K562 (cell line): ENCODE measurements around the gene GNAL. TPM values are rescaled to one million over a fixed set of nuclear protein-coding genes. Genes with fewer than 3 reads are reported as not detected.

ENCODE experiments used
- ARID3A ChIP-seq: IDR thresholded peaks from 2 replicates; pipeline ENCODE4 v1.6.1; 2012; ENCODE audit warnings: low read depth, low read length, improper control_type of control experiment, borderline replicate concordance
- BRCA1 ChIP-seq, 2 experiments: fragments of 450-650 bp in 1 of 2; sonication (generic) in 1 of 2; formaldehyde crosslinking in 1 of 2; IDR thresholded peaks; 2 replicates each; pipeline versions ENCODE4 v1.5.0 to v1.6.1; 2017 to 2020; ENCODE audit warnings: mild to moderate bottlenecking in 1 of 2, missing genetic modification reagents in 1 of 2
- CBX5 ChIP-seq: IDR thresholded peaks from 2 replicates; pipeline ENCODE4 v1.6.1; 2014; ENCODE audit warnings: low read depth, borderline replicate concordance
- CEBPB ChIP-seq: fragments of 450-650 bp; IDR thresholded peaks from 2 replicates; pipeline ENCODE4 v1.6.1; 2016; ENCODE audit warnings: missing genetic modification characterization, missing compliant biosample characterization
- CREM ChIP-seq: IDR thresholded peaks from 2 replicates; pipeline ENCODE4 v1.6.1; 2014; ENCODE audit warnings: antibody characterized with exemption, low read depth
- E2F3 ChIP-seq: fragments of 250-450 bp; sonication (Bioruptor Pico); IDR thresholded peaks from 2 replicates; pipeline ENCODE4 v1.4.0; 2020; ENCODE audit warnings: mild to moderate bottlenecking
- EP300 ChIP-seq: IDR thresholded peaks from 2 replicates; pipeline ENCODE4 v1.6.1; 2012; ENCODE audit warnings: low read length, improper control_type of control experiment
- EP400 ChIP-seq: fragments of 450-650 bp; IDR thresholded peaks from 2 replicates; pipeline ENCODE4 v1.6.1; 2017; ENCODE audit warnings: antibody characterized with exemption, mild to moderate bottlenecking, moderate library complexity
- ETV1 ChIP-seq: fragments of 450-650 bp; conservative IDR thresholded peaks from 2 replicates; pipeline ENCODE4 v1.6.1; 2016; ENCODE audit warnings: missing genetic modification characterization, control low read depth, low read depth, missing compliant biosample characterization
- KAT7 ChIP-seq: sonication (generic); formaldehyde crosslinking; IDR thresholded peaks from 2 replicates; pipeline ENCODE4 v1.8.0; 2022; ENCODE audit warnings: missing genetic modification reagents, mild to moderate bottlenecking, borderline replicate concordance
- MED1 ChIP-seq: sonication (generic); formaldehyde crosslinking; IDR thresholded peaks from 2 replicates; pipeline ENCODE4 v1.8.1; 2023; ENCODE audit warnings: missing genetic modification reagents, borderline replicate concordance
- MTA3 ChIP-seq: fragments of 450-650 bp; formaldehyde crosslinking; IDR thresholded peaks from 2 replicates; pipeline ENCODE4 v1.6.1; 2017; ENCODE audit warnings: mild to moderate bottlenecking, borderline replicate concordance
- MYC ChIP-seq, 2 experiments: fragments of 250-450 bp in 1 of 2; sonication (Bioruptor Pico) in 1 of 2; IDR thresholded peaks; 2 replicates each; pipeline versions ENCODE4 v1.5.1 to v1.6.1; 2012 to 2021; ENCODE audit warnings: low read depth in 2 of 2, borderline replicate concordance in 1 of 2, improper control_type of control experiment in 1 of 2, low read length in 1 of 2, mild to moderate bottlenecking in 1 of 2, moderate library complexity in 1 of 2
- PML ChIP-seq: IDR thresholded peaks from 2 replicates; pipeline ENCODE4 v1.6.1; 2012; ENCODE audit warnings: low read length, inconsistent platforms
- RBBP5 ChIP-seq: fragments of 200-600 bp; sonication (generic); IDR thresholded peaks from 2 replicates; pipeline ENCODE4 v1.6.1; 2012; ENCODE audit warnings: borderline replicate concordance, mild to moderate bottlenecking, low read length, control low read depth, inconsistent platforms; ENCODE audit not compliant: insufficient read depth, poor library complexity, severe bottlenecking
- RNF2 ChIP-seq: sonication (generic); IDR thresholded peaks from 2 replicates; pipeline ENCODE4 v1.6.1; 2016
- SMAD4 ChIP-seq: fragments of 250-450 bp; sonication (Bioruptor Pico); conservative IDR thresholded peaks from 2 replicates; pipeline ENCODE4 v1.8.0; 2021; ENCODE audit warnings: inconsistent platforms, mild to moderate bottlenecking, moderate library complexity
- TGIF2 ChIP-seq: sonication (generic); formaldehyde crosslinking; IDR thresholded peaks from 2 replicates; pipeline ENCODE4 v1.8.1; 2022; ENCODE audit warnings: mild to moderate bottlenecking, missing genetic modification reagents, moderate library complexity
- U2AF2 ChIP-seq: fragments of 200-400 bp; formaldehyde crosslinking; optimal IDR thresholded peaks from 2 replicates; pipeline ENCODE3; 2017; ENCODE audit warnings: low read depth, mild to moderate bottlenecking, low read length
- VEZF1 ChIP-seq: fragments of 200-800 bp; sonication (Bioruptor generic); IDR thresholded peaks from 2 replicates; pipeline ENCODE4 v1.6.1; 2017; ENCODE audit warnings: missing genetic modification characterization, missing compliant biosample characterization
- ZNF644 ChIP-seq: fragments of 200-800 bp; sonication (Bioruptor generic); IDR thresholded peaks from 2 replicates; pipeline ENCODE4 v1.6.1; 2016; ENCODE audit warnings: low read depth, missing genetic modification characterization, missing compliant biosample characterization
- ZNF76 ChIP-seq: fragments of 250-450 bp; sonication (Bioruptor Pico); IDR thresholded peaks from 2 replicates; pipeline ENCODE4 v1.4.0; 2020; ENCODE audit warnings: mild to moderate bottlenecking, moderate library complexity, borderline replicate concordance
- ZNF830 ChIP-seq: fragments of 250-450 bp; sonication (Bioruptor Pico); IDR thresholded peaks from 2 replicates; pipeline ENCODE4 v1.5.0; 2021; ENCODE audit warnings: mild to moderate bottlenecking
- polyA plus RNA-seq, 8 experiments: library from polyadenylated mRNA; depleted of rRNA in 4 of 8; stranded (reverse) in 5 of 8; unstranded in 3 of 8; fragments of >200 nt; fragmentation: Nextera tagmentation in 2 of 8; fragmentation: Illumina TruSeq in 1 of 8; extraction: Ambion mirVana in 2 of 8; extraction: Trizol in 1 of 8; gene quantifications; 2 replicates each; pipeline versions ENCODE4 v1.2.1 to v1.2.3, GENCODE V29; 2011 to 2014; ENCODE audit warnings: inconsistent platforms in 1 of 8, missing spikeins in 1 of 8
- total RNA-seq, 7 experiments: library from RNA; depleted of rRNA in 6 of 7; stranded (reverse); fragments of >200 nt in 6 of 7; fragmentation: Illumina TruSeq in 2 of 7; extraction: Trizol in 2 of 7; gene quantifications; 2 replicates each; pipeline versions ENCODE4 v1.2.1 to v1.2.3, GENCODE V29; 2011 to 2021; ENCODE audit warnings: low replicate concordance in 1 of 7
- TF ChIP-seq, protein P1 (sequence below): sonication (generic); formaldehyde crosslinking; IDR thresholded peaks from 2 replicates; pipeline ENCODE4 v1.8.0; 2022; ENCODE audit warnings: missing genetic modification reagents, mild to moderate bottlenecking, moderate library complexity, borderline replicate concordance

Gene GNAL
- total and polyA plus RNA-seq, 9 of the 15 experiments (the other 6 are each of a cell fraction or from before 2014, with no cell fraction given): under 0.01 to 0.10 (median 0.01) TPM; not detected in 5

- TF ChIP-seq ARID3A: no peak
- TF ChIP-seq CBX5: no peak
- TF ChIP-seq ZNF76: no peak
- no peak for TF ChIP-seq ZNF830 (CRISPR knock-in tag)
- peak; percentile 66 for TF ChIP-seq CEBPB
- no peak for TF ChIP-seq PML
- TF ChIP-seq CREM: peak; percentile 88
- TF ChIP-seq SMAD4: peak; percentile 45
- TF ChIP-seq KAT7 (CRISPR knock-in tag): no peak
- TF ChIP-seq EP300: peak; percentile 14; the same call in 1 of the 2 replicates
- peak; percentile 66 for TF ChIP-seq EP400
- TF ChIP-seq MYC (IDR thresholded peaks at IDR 0.05; ENCODE audit: low read depth, low read length): peak; percentile 50; the same call in 1 of the 2 replicates
- no peak for TF ChIP-seq MYC (CRISPR knock-in tag; IDR thresholded peaks at IDR 0.05; ENCODE audit: borderline replicate concordance, low read depth)
- 0 out of 2 replicates have a peak, but pooled peaks have one; percentile 44 for TF ChIP-seq MTA3
- TF ChIP-seq E2F3 (CRISPR knock-in tag): no peak
- TF ChIP-seq ZNF644 (tag): no peak
- TF ChIP-seq U2AF2: no peak
- TF ChIP-seq MED1 (CRISPR knock-in tag): no peak
- TF ChIP-seq, protein P1, sequence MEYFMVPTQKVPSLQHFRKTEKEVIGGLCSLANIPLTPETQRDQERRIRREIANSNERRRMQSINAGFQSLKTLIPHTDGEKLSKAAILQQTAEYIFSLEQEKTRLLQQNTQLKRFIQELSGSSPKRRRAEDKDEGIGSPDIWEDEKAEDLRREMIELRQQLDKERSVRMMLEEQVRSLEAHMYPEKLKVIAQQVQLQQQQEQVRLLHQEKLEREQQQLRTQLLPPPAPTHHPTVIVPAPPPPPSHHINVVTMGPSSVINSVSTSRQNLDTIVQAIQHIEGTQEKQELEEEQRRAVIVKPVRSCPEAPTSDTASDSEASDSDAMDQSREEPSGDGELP (CRISPR knock-in tag): peak; percentile 57; the same call in 1 of the 2 replicates
- TF ChIP-seq BRCA1 (IDR thresholded peaks at IDR 0.05): no peak
- no peak for TF ChIP-seq BRCA1 (CRISPR knock-in tag; IDR thresholded peaks at IDR 0.05)
- no peak for TF ChIP-seq TGIF2 (CRISPR knock-in tag)
- no peak for TF ChIP-seq ETV1
- no peak for TF ChIP-seq VEZF1 (CRISPR knock-in tag)
- TF ChIP-seq RNF2: 0 out of 2 replicates have a peak, but pooled peaks have one; percentile 26
- TF ChIP-seq RBBP5: peak; percentile 73
Observed at GRCh38 chr18:11849841-11850634, 161.0 kb downstream of the GNAL start (continued).
